IPS-18c (cell line): ENCODE measurements around the gene RSPH10B2.
"Not testable (repeated sequence)": the region's sequence is repeated elsewhere in the genome, so short reads cannot be mapped to it uniquely, and the experiment has no call there.

ENCODE experiments used
- H3K4me3 ChIP-seq: 2 replicates; pipeline ENCODE4 v1.7.0; 2013; ENCODE audit warnings: low read depth, mild to moderate bottlenecking, low read length, moderate library complexity; ENCODE audit not compliant: insufficient read depth
- H3K9me3 ChIP-seq: one replicate; pipeline ENCODE4 v1.6.1; 2013; ENCODE audit warnings: mild to moderate bottlenecking, low read length, moderate library complexity; ENCODE audit not compliant: control insufficient read depth, insufficient read depth

The RSPH10B2 gene

GRCh38 chr7:6827180-6827579 is 73.3 kb downstream of the RSPH10B2 start:
- not testable (repeated sequence) for H3K9me3 ChIP-seq, H3K4me3 ChIP-seq

GRCh38 chr7:6829616-6830015 is 75.7 kb downstream of the RSPH10B2 start:
- not testable (repeated sequence) for H3K9me3 ChIP-seq, H3K4me3 ChIP-seq

DNA sequence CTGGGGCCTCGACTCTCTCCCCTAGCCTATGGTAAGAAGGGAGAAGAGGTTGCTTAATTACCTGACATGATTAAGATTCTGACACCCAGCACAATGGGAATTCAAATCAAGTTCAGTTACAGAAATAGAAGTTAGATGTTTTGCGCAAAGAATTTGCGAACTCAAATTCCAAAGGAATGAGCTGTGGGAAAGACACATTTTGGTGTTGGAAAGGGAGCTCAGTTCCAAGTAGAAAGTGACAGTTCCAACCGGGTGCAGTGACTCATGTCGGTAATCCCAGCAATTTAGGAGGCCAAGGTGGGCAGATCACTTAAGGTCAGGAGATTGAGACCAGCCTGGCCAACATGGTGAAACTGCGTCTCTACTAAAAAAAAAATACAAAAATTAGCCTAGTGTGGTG is 76.1 kb downstream of the RSPH10B2 start:
- not testable (repeated sequence) for H3K9me3 ChIP-seq

DNA sequence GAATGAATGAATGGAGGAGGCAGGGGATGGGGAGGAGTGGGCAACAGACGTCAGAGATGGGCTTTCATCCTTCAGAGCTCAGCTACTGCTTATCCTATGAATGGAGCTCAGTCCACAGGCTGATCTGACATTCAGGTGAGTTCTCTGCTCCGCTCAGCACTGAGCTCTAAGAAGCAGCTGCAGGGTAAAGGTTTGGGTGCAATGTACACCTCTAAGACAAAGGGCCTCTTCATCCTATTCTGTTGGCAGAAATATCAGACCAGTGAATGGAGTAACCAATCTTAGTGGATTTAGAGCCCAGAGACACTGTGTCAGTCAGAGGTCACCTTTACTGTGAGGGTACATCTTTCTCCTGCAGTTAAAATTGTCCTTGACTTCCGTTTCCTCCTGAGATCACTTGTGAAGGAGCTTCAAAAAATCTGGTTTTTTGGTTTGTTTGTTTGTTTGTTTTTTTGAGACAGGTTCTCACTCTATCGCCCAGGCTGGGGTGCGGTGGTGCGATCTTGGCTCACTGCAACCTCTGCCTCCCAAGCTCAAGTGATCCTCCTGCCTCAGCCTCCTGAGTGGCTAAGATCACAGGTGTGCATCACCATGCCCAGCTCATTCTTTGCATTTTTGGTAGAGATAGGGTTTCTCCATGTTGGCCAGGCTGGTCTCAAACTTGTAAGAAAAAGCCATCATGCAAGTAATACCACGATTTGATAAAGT is 77.3 kb downstream of the RSPH10B2 start:
- Histone ChIP-seq H3K9me3 (no peaks in the 10 kb centered on the region), H3K4me3 (no peak overlapping the region)

More for the DNA sequence above, 76.1 kb downstream of the RSPH10B2 start:
- H3K4me3 ChIP-seq = not testable (repeated sequence)

- H3K9me3 ChIP-seq = no peaks in the 10 kb centered on the region
- no peak overlapping the region for H3K4me3 ChIP-seq
Measured at GRCh38 chr7:6833636-6834035, 79.7 kb downstream of the RSPH10B2 start.

- not testable (repeated sequence) for H3K4me3 ChIP-seq, H3K9me3 ChIP-seq
Measured at GRCh38 chr7:6835521-6835920, 81.6 kb downstream of the RSPH10B2 start.

GRCh38 chr7:6837081-6837480 is 83.2 kb downstream of the RSPH10B2 start:
- not testable (repeated sequence) for H3K4me3 ChIP-seq, H3K9me3 ChIP-seq

DNA sequence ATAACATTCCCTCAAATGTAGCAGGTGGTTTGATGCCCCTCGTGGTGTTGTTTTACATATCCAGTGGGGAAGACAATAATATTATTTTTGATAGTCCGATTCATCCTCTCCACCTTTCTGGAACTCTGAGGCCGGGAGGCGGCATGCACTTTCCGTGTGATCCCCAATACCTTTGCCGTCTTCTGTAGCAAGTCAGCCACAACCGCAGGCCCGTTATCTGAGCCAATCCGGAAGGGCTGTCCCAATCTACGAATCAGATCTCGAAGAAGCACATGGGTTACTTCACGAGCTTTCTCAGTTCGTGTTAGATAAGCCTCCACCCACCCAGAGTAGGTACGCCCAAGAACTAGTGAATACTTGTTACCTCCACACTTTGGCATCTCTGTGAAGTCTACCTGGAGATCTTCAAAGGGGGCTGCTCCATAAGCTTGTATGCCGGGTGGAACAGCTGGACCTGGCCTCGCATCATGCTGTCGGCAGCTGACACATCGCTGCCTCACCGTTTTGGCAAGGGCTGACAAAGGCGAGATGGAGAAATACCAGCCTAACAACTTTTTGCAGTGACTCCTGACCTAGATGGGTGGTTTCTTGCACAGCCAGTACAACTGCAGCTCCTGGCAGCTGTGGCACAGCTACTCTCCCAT is 88.5 kb downstream of the RSPH10B2 start:
- H3K9me3 ChIP-seq = not testable (repeated sequence)

DNA sequence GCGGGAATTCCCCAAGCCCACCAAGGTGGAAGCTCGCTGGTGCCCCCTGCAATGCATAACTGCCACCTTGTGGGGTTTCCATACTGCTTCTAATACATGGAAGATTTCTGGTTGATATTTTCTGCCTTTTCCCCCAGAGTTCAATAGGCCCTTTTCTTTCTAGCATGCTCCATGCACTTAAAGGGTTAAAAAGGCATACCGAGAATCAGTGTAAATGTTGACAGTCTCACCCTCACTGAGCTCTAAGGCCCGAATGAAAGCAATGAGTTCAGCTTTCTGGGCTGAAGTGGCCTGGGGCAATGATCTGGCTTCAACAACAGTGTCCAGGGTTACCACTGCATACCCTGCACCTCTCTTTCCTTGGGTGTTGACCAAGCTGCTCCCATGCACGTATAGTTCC is 89.2 kb downstream of the RSPH10B2 start:
- not testable (repeated sequence) for H3K9me3 ChIP-seq, H3K4me3 ChIP-seq

More for the DNA sequence above, 88.5 kb downstream of the RSPH10B2 start:
- H3K4me3 ChIP-seq = not testable (repeated sequence)

DNA sequence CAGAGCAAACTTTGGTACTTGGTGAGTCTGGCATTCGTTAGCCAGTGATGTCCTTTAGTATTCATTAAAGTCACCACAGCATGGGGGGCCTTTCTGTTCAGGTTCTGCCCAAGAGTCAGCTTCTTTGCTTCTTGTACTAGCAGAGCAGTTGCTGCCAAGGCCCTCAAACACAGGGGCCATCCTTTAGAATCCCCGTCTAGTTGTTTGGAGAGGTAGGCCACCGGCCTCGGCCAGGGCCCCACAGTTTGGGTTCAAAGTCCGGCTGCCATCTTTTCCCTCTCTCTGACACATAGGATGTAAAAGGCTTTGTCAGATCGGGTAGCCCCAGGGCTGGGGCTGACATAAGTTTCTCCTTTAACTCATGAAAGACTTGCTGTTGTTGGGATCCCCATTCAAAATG is 89.8 kb downstream of the RSPH10B2 start:
- H3K9me3 ChIP-seq, H3K4me3 ChIP-seq: not testable (repeated sequence)

- H3K4me3 ChIP-seq, H3K9me3 ChIP-seq: not testable (repeated sequence)
Measured at GRCh38 chr7:6845971-6846449, 92.1 kb downstream of the RSPH10B2 start.

DNA sequence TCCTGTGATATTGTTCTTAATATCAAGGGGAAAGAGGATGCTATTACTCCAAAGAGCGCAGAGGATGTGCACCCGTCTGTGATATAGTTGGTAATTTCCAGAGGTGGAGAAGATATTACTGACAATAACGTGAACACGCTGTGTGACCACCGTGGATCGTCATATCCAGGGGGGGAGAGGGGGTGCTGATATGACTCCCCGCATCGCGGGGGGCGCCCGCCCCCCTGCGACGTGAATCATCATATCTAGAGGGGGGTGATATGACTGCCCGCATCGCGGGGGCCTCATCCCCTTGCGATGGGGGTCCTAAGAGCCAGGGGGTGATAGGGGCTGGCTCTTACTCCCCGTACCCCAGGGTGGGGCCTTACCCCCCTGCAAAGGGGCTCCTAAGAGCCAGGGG is 93.8 kb downstream of the RSPH10B2 start:
- not testable (repeated sequence) for H3K4me3 ChIP-seq, H3K9me3 ChIP-seq
